Activated T-cell treated with anti-CD3 and anti-CD28 coated beads, Interleukin-2, amount 50 U/mL, for 24 hours (primary cell): ENCODE data around the gene GBA2.
A peak's percentile ranks its signal among the peaks of the same experiment; 100 is the strongest.

Experiments used
- DNase-seq: peaks from one replicate; pipeline ENCODE4 v3.0.0-alpha.2; 2020
- H3K27ac Mint-ChIP-seq: 2 replicates; pipeline ENCODE4 v1.8.0; 2020; ENCODE audit warnings: mild to moderate bottlenecking, mixed read lengths
- H3K27me3 Mint-ChIP-seq: 2 replicates; pipeline ENCODE4 v1.8.0; 2020; ENCODE audit warnings: mixed read lengths
- H3K36me3 Mint-ChIP-seq: 2 replicates; pipeline ENCODE4 v1.8.0; 2020; ENCODE audit warnings: low read depth, mixed read lengths
- H3K4me1 Mint-ChIP-seq: 2 replicates; pipeline ENCODE4 v1.8.0; 2020; ENCODE audit warnings: low read depth, mixed read lengths
- H3K4me3 Mint-ChIP-seq: 2 replicates; pipeline ENCODE4 v1.8.0; 2020; ENCODE audit warnings: mild to moderate bottlenecking, moderate library complexity, mixed read lengths
- H3K9me3 Mint-ChIP-seq: 2 replicates; pipeline ENCODE4 v1.8.0; 2020; ENCODE audit warnings: mixed read lengths

The GBA2 gene

DNA sequence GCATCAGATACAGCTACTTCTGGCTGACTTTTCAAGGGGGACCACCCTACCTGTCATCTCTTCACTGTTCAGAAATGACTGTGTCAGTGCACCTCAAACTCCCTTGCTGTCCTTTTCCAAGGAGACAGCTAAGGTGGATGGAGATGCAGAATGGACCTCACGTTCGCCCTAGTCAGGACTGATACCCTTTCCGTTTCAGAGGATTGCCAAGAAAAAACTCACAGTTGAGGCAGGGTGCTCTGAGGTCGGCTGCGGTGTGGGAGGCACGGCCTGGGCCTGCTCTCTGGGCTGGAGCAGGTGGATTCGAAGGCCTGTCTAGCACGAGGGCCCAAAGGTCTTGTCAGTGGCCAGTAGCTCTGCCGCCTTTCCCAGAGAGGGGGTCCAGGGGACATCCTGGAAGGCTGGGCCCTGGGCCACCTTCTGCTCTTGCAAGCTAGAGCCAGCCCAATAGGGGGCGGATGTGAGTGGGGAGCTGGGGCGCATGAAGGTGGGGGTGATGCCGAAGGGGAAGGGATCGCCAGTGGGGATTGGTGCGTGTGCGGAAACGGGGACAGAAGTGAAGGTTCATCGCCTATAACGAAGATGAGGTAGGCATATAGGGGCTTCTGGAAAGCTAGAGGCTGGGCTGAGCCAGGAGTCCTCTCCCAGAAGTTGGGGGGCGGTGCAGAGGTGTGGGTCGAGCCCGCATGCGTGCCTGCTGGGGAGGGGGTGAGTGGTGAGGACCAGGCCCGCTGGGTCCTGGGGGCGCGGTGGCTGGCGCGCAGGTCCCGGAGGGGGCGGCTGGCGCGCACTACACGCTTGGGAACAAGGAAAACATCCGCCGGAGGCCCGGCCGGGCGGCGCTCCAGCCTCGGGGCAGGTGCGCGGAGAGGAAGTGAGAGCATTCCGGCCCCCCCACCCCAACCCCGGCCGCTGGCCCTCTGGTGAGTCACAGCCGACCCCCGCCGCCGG lies 7.5 kb upstream of the GBA2 start:
- peak overlapping the region; percentile 97 for H3K4me3 Mint-ChIP-seq
- H3K9me3 Mint-ChIP-seq, result no peaks in the 10 kb centered on the region
- peak overlapping the region; percentile 96 for H3K27ac Mint-ChIP-seq
- peaks cover 40% of the 10 kb centered on the region for H3K4me1 Mint-ChIP-seq
- peaks cover 59% of the 10 kb centered on the region for H3K36me3 Mint-ChIP-seq
- peak; percentile 86 for DNase-seq
- no peaks in the 10 kb centered on the region for H3K27me3 Mint-ChIP-seq

DNA sequence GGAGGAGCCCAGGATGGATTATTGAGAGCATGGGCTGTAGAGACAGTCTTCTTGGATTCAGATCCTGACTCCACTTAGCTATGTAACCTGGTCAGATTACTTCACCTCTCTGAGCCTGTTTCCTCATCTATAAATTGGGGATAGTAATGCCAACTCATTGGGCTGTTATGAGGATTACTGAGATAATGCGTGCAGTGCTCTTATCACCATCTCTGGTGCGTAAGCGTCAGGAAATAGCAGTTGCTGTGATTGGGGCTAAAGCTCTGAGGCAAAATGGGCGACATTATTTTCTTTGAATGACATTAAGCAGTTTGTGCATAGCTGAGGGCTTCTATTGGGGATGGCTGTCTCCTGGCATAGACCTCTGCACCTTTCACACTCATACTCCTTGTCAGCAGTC lies 6.0 kb upstream of the GBA2 start:
- H3K36me3 Mint-ChIP-seq, result peaks cover 59% of the 10 kb centered on the region
- H3K4me3 Mint-ChIP-seq, result no peak overlapping the region

DNA sequence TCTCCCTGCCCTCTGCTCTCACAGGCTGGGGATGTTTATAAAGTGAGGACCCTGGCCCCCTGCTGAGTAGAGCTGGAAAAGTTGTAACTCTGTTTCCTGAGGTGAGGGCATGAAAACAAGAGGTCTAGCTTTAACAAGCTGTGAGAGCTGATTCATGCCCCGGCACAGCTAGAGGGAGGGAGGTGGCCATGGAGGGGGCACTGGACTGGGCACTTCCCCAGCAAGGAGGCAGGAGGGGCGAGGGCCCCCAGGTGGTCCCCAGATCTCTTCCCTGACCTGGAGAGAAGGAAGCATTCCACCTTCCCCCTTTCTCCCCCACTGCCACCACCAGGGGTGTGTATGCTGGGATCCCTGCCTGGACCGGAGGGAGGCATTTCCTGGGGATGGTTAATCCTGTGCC lies 5.2 kb upstream of the GBA2 start, which contains the start of gene MSMP:
MSMP (minus strand) TSS at position 13 of the 400 bp plus-strand sequence. CDS start 147 bp downstream, outside the sequence.
- Mint-ChIP-seq H3K27ac (peak within 1 kb of the TSS; percentile 27), H3K27me3 (no peaks in the 10 kb centered on the region), H3K4me3 (no peak within 1 kb of the TSS), H3K36me3 (peaks cover 60% of the 10 kb centered on the region), H3K9me3 (no peaks in the 10 kb centered on the region), H3K4me1 (peaks cover 37% of the 10 kb centered on the region)
- DNase-seq, result no peak

More for the DNA sequence above, 6.0 kb upstream of the GBA2 start:
- peak overlapping the region; percentile 27 for H3K27ac Mint-ChIP-seq
- no peaks in the 10 kb centered on the region for H3K9me3 Mint-ChIP-seq
- H3K4me1 Mint-ChIP-seq, result peaks cover 38% of the 10 kb centered on the region
- H3K27me3 Mint-ChIP-seq, result no peaks in the 10 kb centered on the region
- DNase-seq, result no peak

DNA sequence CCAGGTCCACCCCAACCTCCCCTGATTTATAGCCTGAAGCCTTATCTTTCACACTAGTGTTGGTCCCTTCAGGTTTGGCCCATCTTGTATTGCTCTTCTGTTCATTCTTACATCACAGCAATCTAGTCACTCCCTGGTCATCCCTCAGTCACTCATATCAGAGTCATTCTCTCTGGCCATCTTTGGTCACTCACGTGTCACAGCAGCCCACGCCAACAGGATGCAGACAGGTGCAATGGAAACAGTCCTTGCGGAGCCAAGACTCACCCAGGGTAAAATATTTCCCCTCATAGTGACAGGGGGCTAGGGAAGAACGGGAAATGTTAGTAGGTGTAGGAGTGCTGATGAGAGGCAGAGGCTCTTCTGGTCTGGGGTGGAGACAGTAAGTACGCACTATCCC lies 4.4 kb upstream of the GBA2 start:
- H3K36me3 Mint-ChIP-seq, result peaks cover 64% of the 10 kb centered on the region
- no peak for DNase-seq
- no peaks in the 10 kb centered on the region for H3K9me3 Mint-ChIP-seq
- H3K27ac Mint-ChIP-seq, result no peak overlapping the region
- H3K4me1 Mint-ChIP-seq, result peaks cover 31% of the 10 kb centered on the region
- H3K27me3 Mint-ChIP-seq, result no peaks in the 10 kb centered on the region
- no peak overlapping the region for H3K4me3 Mint-ChIP-seq

- peaks cover 39% of the 10 kb centered on the region for H3K4me1 Mint-ChIP-seq
- H3K4me3 Mint-ChIP-seq, result peak overlapping the region; percentile 91
- DNase-seq, result no peak
- no peaks in the 10 kb centered on the region for H3K27me3 Mint-ChIP-seq
- no peaks in the 10 kb centered on the region for H3K9me3 Mint-ChIP-seq
- peak overlapping the region; percentile 93 for H3K27ac Mint-ChIP-seq
- peaks cover 77% of the 10 kb centered on the region for H3K36me3 Mint-ChIP-seq
Observed at GRCh38 chr9:35750256-35750531, 1.2 kb upstream of the GBA2 start.

GRCh38 chr9:35749515-35750255 lies 657 bp upstream of the GBA2 start:
- Mint-ChIP-seq H3K36me3 (peaks cover 78% of the 10 kb centered on the region), H3K4me1 (peaks cover 40% of the 10 kb centered on the region)
- DNase-seq, result no peak

GRCh38 chr9:35748242-35748857 lies 678 bp downstream of the GBA2 start:
- peak overlapping the region; percentile 90 for H3K4me3 Mint-ChIP-seq
- H3K4me1 Mint-ChIP-seq, result peaks cover 45% of the 10 kb centered on the region
- H3K9me3 Mint-ChIP-seq, result no peaks in the 10 kb centered on the region
- DNase-seq, result no peak
- H3K27ac Mint-ChIP-seq, result peak overlapping the region; percentile 84
- peaks cover 83% of the 10 kb centered on the region for H3K36me3 Mint-ChIP-seq
- no peaks in the 10 kb centered on the region for H3K27me3 Mint-ChIP-seq

More at GRCh38 chr9:35749515-35750255, 657 bp upstream of the GBA2 start:
- Mint-ChIP-seq H3K4me3 (peak overlapping the region; percentile 91), H3K9me3 (no peaks in the 10 kb centered on the region), H3K27me3 (no peaks in the 10 kb centered on the region), H3K27ac (peak overlapping the region; percentile 93)

GRCh38 chr9:35746583-35746982 lies 2.4 kb downstream of the GBA2 start:
- no peak for DNase-seq
- Mint-ChIP-seq H3K27ac (no peak overlapping the region), H3K27me3 (no peaks in the 10 kb centered on the region), H3K36me3 (peaks cover 83% of the 10 kb centered on the region), H3K9me3 (no peaks in the 10 kb centered on the region), H3K4me1 (peaks cover 56% of the 10 kb centered on the region), H3K4me3 (peak overlapping the region; percentile 90)

DNA sequence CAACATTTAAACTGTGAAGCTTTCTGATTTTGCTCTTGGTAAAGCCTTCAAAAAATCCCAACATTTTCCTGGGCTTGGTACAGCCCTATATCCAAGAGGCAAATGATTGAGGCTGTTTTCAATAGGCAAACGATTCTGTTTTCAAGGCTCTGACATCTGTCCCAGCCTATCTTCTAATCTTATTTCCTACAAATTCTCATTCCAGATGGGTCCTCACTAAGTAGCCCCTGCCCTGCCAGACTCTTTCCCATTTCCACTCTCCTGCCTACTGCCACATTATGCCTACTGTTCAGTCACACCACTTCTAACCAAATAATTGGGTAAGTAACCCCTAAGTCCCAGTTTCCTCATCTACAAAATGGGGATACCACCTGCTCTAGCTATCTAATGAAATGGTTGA lies 3.5 kb downstream of the GBA2 start:
- peak overlapping the region; percentile 90 for H3K4me3 Mint-ChIP-seq
- H3K9me3 Mint-ChIP-seq, result no peaks in the 10 kb centered on the region
- peaks cover 83% of the 10 kb centered on the region for H3K36me3 Mint-ChIP-seq
- H3K27me3 Mint-ChIP-seq, result no peaks in the 10 kb centered on the region
- H3K4me1 Mint-ChIP-seq, result peaks cover 56% of the 10 kb centered on the region
- H3K27ac Mint-ChIP-seq, result peak overlapping the region; percentile 12
- no peak for DNase-seq

- no peak overlapping the region for H3K4me3 Mint-ChIP-seq
- no peak for DNase-seq
- H3K9me3 Mint-ChIP-seq, result no peaks in the 10 kb centered on the region
- no peaks in the 10 kb centered on the region for H3K27me3 Mint-ChIP-seq
- peaks cover 47% of the 10 kb centered on the region for H3K4me1 Mint-ChIP-seq
- no peak overlapping the region for H3K27ac Mint-ChIP-seq
- H3K36me3 Mint-ChIP-seq, result peaks cover 88% of the 10 kb centered on the region
Observed at GRCh38 chr9:35743880-35744518, 5.0 kb downstream of the GBA2 start.

GRCh38 chr9:35743452-35743851 lies 5.6 kb downstream of the GBA2 start:
- Mint-ChIP-seq H3K4me1 (peaks cover 47% of the 10 kb centered on the region), H3K4me3 (no peak overlapping the region), H3K27ac (no peak overlapping the region), H3K36me3 (peaks cover 90% of the 10 kb centered on the region), H3K9me3 (no peaks in the 10 kb centered on the region), H3K27me3 (no peaks in the 10 kb centered on the region)
- DNase-seq, result no peak

- H3K36me3 Mint-ChIP-seq, result peaks cover 94% of the 10 kb centered on the region
- H3K27me3 Mint-ChIP-seq, result no peaks in the 10 kb centered on the region
- no peak overlapping the region for H3K4me3 Mint-ChIP-seq
- peaks cover 32% of the 10 kb centered on the region for H3K4me1 Mint-ChIP-seq
- H3K27ac Mint-ChIP-seq, result peak overlapping the region; percentile 10
- DNase-seq, result no peak
- no peaks in the 10 kb centered on the region for H3K9me3 Mint-ChIP-seq
Observed at GRCh38 chr9:35741740-35742139, 7.3 kb downstream of the GBA2 start.

DNA sequence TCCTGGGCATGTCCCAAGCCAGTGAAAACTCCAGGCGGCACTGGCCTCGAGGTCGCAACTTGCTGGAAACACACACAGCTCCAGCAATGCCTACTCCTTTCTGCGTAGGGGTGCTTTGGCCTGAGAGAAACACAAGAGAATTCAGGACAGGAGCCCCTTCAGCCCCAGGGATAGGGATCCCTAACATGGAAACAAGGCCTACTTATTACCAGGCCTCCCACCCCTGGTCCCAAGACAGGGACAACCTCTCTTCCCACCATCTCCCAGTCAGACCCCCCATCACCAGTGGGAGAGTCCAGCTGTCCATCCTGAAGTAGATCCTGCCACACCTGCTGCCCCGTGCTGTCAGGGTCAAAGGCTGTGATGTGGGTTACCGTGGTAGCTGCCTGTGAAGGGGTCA lies 8.8 kb downstream of the GBA2 start:
- Mint-ChIP-seq H3K27ac (no peak overlapping the region), H3K4me1 (peaks cover 22% of the 10 kb centered on the region), H3K4me3 (no peak overlapping the region), H3K9me3 (no peaks in the 10 kb centered on the region), H3K36me3 (peaks cover 96% of the 10 kb centered on the region), H3K27me3 (no peaks in the 10 kb centered on the region)
- DNase-seq, result no peak

- Mint-ChIP-seq H3K9me3 (no peaks in the 10 kb centered on the region), H3K27me3 (no peaks in the 10 kb centered on the region), H3K4me3 (no peak overlapping the region), H3K36me3 (peaks cover 99% of the 10 kb centered on the region), H3K4me1 (peaks cover 27% of the 10 kb centered on the region), H3K27ac (peak overlapping the region; percentile 57)
- DNase-seq, result no peak
Observed at GRCh38 chr9:35738924-35739323, 10.1 kb downstream of the GBA2 start.
